HG03095 (cell line): ENCODE measurements around the gene ADGRL3.

ENCODE experiments used
- ATAC-seq: cut with Tn5 transposase; IDR thresholded peaks from one replicate; pipeline ENCODE4 v1.9.1; 2021; ENCODE audit warnings: moderate library complexity; ENCODE audit not compliant: unreplicated experiment

Gene ADGRL3

DNA sequence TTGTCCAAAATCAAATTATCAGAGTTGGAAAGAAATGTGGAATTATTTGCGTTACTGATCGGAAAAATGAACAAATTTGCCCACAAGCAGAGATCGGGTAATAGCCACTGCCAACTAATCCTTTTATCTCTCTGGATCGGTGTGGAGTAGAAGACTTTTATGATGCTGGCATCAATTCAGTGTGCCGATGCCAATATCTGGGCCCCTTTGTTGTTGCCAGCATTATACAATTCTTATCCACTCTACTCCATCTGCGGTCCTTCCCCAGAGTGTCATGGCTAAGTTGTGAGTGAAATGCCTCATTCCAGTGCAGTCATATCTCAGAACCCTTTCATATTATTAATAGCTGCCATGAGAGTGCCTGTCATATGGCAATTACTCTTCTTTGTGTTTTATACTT, 660.2 kb downstream of the ADGRL3 start:
- no peak for ATAC-seq

DNA sequence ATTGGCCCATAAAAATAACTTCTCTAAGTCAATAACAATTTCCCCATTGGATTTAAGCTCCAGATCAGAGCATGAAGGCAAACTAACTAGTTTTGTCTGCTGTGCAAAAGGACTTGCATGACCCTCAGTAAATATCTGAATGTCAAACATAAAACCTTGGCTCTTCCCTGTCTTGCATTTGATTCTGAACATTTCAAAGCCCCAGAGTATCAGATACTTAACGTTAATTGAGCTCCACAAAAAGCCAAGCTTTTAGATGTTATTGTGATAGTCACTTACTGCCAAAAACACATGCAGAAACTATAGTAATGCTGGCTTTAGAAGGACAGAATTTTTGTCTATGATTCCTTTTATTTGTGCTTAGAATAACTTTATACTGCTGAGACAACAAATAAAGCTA, 664.2 kb downstream of the ADGRL3 start:
- no peak for ATAC-seq

DNA sequence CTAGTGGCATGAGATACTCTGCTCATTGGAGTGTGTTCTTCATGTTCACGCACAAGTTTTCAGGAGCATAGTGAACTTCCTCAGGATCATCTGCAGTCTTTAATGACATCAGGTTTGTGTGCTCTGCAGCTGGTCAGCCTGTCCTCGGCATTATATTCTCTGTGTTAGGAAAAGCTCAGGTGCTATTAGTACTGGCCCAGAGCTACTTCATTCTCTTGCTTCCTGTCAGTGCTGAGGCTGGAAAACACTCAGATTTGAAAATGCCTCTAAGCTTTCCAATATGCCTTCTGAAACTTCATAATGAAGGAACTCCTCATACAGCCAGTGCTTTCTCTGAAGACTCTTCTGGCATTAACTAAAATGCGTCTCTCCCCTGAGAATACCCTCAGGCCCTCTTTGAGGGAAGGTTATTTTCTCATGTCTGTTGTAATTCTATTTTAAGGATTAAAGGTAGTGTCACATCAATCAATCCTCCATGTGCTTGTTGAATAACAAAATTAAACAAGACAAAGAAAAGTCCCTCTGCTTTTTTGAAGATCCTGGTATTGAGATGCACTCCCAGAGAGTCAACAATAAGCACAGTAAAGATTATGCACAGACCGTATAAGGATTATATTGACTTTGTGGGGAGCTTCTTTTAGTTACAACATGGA, 666.4 kb downstream of the ADGRL3 start:
- no peak for ATAC-seq

DNA sequence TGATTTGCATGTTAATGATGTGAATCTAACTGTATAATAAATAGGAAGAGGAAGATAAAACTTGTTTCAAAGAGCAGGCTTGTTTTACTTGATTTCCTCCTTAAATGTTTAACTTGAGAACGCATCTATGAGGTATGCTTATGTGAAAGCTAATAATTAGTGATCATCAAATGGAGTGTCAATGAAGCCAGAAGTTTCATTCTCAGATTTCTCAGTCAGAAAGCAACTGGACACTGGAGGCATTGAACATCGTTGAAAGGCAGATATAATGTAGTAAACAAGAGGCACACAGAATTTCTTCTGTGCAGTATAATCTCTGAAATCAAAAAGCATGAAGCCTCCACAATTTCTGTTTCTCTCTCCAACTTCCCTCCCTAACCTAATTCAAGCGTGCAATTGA, 672.9 kb downstream of the ADGRL3 start:
- no peak for ATAC-seq

DNA sequence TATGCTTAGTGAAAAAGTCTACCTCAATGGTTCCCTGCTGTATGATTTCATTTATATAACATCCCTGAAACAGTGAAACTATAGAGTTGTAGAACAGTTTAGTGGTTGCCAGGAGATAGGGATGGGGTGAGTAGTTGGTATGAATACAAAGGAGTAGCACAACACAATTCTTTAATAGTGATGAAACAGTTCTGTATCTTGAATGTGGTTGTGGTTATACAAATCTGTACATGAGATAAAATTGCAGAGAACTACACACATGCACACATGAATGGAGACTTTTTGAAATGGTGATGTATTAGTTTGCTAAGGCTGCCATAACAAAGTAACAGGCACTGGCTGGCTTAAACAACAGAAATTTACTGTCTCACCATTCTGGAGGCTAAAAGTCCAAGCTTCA, 677.1 kb downstream of the ADGRL3 start:
- no peak for ATAC-seq

DNA sequence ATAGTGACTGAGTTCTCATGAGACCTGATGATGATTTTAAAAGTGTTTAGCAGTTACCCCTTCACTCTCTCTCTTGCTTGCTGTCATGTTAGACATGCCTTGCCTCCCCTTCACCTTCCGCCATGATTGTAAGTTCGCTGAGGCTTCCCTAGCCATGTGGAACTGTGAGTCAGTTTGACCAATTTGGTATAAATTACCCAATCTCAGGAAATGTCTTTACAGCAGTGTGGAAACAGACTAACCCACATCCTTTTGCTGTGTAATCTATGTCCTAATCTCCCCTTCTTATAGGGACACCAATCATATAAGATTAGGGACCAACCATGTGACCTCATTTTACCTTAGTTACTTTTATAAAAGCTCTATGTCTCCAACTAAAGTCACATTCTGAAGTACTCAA, 677.8 kb downstream of the ADGRL3 start:
- ATAC-seq: no peak

DNA sequence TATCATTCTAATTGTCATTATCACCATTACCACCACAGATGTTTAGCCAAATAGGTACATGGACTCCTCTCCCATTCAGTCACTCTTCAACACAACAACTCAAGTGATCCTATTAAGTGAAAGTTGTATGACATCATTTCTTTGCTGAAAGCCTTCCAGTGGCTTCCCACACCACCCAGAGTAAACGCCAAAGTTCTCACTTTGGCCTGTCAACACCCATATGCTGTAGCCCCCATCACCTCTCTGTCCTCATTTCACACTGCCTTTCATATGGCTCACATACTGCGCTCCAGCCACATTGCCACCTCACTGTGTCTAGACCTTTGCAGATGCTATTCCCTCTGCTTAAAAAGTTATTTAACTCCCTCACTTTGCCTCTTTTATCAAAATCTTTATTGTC, 682.3 kb downstream of the ADGRL3 start:
- no peak for ATAC-seq

DNA sequence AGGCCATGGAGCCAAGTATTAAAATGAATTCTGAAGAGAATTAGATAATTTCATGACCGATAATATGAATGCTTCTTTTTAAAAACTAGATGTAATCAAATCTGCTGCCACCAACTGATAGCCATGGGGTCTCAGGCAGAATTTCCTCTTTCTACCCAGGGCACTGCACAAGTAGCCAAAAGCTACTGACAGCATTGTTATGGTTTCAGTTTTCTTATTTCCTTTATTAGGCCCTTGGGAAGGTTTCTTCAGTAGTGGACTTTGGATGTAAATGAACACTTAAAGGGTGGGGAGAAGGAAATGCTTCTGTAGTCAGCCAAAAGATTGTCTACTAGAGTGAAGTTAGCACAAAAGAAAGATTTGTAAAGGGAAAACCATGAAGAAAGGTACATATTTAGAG, 686.0 kb downstream of the ADGRL3 start:
- ATAC-seq: no peak

DNA sequence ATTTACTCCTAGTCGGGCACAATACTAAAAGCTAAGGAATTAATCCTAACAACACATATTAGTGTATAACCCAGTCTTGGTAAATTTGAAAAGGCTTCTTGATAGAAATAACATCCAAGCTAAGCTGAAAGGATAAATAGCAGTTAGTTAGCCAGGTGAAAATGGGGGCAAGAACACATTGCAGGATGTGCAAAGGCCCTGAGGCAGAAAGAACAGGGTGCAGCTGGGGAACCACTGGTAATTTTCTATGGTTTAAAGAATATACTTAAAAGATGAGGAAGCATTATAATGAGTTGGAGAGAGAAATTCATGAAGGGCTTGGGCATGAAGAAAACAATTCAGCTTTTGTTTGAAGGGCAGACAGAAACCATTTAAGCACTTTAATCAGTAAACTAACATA, 689.0 kb downstream of the ADGRL3 start:
- no peak for ATAC-seq

DNA sequence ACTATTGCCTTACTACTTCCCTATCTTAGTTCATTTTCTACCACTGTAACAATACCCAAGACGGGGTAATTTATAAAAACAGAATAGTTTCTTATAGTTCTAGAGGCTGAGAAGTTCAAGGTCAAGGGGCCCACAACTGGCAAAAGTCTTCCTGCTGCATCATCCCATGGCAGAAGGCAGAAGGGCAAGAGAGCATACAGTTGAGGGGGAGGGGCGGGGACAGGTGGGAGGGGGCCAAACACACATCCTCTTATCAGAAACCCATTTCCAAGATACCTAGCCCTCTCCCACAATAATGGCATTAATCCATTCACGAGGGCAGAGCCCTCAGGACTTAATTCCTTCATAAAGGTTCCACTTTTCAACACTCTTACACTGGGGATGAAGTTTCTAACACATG, 690.2 kb downstream of the ADGRL3 start:
- ATAC-seq: no peak

DNA sequence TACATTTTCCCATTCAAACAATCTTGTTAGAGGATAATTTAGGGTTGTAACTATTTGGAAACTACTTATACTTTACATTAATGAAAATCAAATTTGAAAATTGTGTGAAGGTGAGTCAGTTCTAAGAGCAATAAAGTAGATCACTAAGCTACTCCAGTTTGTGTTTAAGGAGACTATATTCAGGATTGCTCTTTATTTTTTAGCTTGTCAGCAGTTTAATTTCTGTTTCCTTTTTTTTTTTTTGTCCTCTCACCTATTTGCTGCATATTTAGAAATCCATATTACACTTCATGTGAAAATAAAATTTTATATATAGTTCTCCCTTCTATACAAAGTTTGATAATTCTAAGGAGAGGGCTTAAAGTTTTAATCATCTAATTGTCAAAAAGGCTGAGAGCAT, 691.8 kb downstream of the ADGRL3 start:
- no peak for ATAC-seq

DNA sequence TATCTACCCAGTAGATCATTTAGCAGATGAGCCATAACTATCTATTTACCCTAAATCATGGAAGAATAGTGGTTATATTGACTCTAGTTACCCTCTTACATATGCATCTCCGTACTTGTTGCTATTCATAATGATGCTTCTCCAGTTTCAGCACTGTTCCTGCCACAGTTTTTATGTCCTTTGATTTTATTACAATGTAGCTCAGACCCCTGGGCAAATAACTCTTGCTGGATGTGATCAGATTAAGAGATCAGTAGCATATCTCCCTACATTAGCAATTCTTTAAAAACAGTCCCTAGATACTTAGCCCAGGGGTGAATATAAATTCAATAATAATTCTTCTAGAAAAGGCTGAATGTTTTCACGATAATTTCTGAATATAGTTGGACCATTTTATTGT, 696.5 kb downstream of the ADGRL3 start:
- no peak for ATAC-seq

DNA sequence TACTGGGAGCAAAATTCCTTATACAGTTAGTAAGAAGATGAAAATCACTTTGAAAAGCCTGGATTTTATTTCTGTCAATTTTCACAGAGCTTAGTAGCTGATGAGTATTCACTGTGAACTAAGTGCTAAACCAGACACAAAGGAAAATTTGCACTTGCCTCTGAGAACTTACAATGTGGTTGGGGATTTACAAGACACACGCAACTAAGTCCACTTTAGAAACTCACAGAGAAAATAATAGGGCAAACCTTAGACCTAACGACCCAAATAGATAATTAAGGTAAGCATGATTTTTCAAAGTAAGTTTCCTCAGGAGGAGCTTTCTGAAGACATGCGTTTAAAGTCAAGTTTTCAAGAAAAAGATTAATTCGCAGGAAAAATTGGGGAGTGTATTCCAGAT, 708.9 kb downstream of the ADGRL3 start:
- no peak for ATAC-seq

DNA sequence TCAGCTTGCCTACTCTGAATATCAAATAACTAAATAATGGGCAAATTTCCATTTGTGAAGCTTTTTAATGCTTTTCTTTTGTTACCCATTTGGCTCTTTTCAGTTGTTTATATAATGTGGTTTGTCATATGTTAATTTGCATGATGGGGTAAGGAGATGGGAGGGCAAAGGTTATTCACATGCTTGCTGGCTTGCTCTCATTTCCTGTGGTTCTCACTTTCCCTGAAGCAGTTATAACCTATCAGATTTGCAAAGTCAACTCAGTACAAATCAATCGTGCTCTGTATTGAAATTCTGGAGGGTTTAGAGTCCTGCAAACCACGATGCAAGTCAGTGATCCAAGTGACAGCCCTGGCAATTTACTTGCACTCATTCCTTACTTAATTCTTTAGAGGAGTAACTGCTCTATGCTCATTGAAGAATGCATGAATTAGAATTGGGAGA, 711.2 kb downstream of the ADGRL3 start:
- ATAC-seq: no peak

DNA sequence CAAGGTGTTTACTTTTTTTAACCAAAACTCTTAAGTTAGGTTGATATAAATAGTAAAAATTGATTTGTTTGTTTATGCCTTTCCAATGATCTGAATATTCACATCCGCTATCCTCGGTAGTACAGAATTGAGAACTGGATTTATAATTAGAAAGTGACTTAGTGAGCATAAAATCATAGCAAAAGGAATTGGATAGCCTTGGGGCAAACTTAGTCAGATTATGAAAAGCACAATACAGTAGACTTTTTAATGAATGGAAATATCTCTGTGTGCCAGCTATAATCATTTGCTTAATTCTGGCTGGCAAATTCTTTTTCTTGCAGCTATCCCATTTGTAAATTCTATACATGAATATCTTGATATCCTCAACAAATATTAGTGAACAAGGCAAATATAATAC, 713.5 kb downstream of the ADGRL3 start:
- ATAC-seq: no peak

DNA sequence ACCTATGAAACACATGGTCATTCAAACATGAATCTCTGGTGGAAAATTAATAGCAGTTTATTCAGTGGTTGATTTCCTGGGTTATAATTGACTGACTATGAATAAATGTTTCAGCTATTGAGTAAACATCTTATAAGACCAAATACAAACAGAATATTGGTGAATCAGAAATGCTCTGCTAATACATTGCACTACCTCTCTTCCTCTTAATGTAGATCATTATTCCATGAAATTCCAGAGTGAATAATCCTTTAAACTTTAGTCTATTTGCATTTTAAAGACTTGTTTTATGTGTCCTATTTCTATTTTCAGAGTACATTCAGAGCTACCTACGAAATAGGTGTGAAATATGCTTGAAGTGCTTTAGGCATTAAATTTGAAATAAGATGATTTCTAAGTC, 715.4 kb downstream of the ADGRL3 start:
- ATAC-seq: no peak

DNA sequence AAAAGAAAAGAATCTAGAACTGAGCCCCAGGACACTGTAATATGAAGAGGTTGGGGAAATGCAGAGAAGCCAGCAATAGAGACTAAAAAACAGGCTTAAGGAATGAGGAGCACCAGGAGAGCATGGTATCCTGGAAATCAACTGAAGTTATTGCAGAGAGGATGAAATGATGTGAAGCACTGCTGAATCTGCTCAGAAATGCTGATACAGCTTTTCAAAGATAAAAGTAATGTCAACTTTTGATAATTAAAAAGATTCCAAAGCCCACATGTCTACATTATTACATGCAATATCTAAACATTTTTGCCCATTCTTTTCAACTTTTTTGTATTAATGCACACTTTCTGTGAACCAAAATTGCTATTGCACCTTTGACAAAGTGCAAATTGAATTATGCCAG, 718.4 kb downstream of the ADGRL3 start:
- no peak for ATAC-seq

DNA sequence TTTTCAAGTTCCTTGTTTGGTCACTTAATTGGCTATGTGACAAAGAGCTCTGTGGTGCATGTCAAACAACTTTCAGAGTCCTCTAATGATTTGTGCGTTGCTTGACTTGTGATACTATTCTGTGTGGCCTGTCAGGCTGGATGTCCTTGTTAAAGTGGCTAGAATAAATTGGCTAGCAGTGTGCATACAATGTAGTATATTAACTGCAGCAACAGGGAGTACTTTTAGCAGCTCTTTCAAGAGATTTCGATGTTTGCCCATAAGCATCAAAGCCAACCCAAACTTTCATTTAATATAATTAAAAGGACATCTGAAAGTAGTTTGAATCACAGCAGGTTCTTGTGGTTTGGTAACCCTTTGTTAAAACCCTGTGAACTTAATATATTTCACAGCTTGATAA, 718.9 kb downstream of the ADGRL3 start:
- no peak for ATAC-seq

DNA sequence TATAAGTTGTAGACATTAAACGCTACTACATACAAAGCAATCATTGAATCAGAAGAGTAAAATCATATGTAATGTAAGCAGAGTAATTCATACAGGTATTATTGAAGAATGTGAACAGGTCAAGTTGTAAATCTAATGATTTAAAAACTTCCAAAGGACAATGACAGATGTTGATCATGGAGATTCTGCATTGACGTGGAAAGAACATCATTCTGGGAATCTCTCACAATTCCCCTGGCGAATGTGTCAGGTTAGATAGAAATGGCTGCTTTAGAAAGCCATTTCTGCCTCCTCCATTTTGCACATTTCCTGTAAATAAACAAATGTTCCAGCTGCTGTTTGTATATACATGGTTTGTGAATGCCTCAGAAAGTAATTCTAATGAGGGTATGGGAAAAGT, 719.4 kb downstream of the ADGRL3 start:
- no peak for ATAC-seq

DNA sequence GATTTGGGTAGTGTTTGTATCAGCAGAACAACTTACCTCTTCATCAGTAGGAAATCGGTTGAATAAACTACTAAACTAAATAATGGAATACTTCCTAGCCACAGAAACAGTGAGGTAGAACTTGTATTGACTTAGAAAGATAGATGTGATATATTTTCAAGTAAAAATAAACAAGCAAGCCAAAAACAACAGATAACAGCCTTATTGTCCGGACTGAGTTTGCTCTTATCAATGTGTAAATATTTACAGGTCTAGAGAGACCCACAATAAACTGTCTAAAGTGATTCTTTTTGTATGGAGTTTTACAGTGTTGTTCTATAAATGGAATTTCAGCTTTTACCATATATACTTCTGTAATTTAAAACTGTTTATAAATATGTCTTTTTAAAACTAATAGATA, 721.8 kb downstream of the ADGRL3 start:
- no peak for ATAC-seq

DNA sequence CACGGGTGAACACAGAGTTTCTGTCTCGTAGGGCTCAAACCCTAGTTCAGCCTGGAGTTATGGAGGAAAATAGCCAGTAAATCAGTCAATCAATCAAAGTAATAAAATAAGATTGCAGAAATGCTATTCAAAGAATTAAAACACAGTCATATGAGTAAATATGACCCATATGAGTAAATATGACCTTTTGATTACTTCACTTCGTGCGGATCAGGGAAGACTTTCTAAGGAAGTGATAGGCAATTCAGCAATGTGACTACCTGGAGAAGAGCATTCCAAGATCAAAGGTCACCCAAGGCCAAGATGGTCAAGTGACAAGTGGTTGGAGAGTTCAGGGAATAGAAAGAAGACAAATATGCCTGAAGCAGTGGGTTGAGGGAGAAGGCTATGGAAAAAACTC, 722.6 kb downstream of the ADGRL3 start:
- ATAC-seq: no peak

DNA sequence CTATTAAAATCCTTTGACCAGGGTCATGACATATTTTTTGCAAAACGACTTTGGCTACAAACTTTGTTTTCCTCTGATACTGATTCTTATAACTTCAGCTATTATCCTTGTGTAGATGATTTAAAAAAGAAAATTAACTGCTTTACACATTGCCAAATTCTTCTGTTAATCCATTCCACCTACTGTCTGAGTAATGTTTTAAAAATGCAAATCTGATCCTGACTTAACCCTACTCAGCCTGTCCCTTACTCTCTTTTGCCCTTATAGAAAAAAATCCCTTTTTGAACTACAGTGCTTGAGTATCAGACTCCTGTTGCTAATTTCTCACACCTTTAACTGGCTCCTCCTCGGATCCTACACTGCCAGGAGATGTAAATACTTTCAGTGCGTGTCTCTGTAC, 723.1 kb downstream of the ADGRL3 start:
- no peak for ATAC-seq

DNA sequence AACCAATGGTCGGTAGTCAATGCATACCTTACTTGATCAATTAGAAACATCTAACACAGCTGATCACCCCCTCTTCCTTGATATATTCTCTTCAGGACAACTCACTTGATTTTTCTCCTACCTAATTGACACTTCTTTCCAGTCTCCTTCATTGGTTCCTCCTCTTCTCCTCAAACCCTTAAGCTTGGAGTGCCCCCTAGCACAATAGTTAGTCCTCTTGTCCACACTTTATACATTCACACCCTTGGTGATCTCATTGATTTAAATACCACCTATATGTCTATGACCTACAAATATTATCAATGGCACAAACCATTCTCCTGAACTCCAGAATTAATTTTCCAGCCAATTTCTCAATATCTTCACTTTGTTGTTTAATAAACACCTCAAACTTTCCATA, 724.0 kb downstream of the ADGRL3 start:
- no peak for ATAC-seq

DNA sequence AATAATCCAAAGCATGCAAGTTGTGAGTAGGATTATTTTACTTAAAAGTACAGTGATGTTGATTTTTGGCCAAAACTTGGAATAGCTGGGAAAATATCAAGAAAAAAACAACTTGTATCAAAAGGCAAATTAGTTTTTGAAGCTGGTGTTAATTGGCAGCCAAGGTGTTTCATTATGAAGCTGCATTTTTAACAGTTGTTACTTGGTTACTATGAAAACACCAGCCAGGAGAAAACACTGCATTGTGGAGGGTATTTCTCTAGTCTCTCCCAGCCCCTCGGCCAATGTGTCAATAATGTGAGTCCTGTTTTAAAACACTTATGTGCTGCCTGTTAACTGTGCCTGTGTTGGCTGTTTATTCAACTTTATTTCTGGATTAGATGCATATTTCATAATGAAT, 733.4 kb downstream of the ADGRL3 start:
- ATAC-seq: no peak
